ENCODE measurements around the gene TEX38.
"Not testable (repeated sequence)": the region's sequence is repeated elsewhere in the genome, so short reads cannot be mapped to it uniquely, and the experiment has no call there.

TEX38 gene

DNA sequence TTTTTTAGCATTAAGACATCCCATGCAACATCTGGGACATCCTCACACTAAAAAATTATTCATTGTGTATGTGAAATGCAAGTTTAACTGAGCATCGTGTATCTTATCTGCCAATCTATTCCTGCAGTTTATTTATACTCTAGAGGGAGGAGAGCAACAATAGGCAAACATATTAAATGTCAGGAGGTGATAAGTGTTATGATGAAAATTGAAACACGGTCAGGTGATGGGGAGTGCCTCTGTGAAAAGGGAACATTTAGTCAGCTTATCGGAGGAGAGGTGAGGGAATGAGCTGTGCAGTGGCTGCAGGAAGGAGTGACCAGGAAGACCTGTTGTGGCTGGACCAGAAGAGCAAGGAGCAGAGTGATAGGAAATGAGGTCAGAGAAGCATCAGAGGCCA, 48.0 kb downstream of the TEX38 start:
- TF ChIP-seq, protein P1, sequence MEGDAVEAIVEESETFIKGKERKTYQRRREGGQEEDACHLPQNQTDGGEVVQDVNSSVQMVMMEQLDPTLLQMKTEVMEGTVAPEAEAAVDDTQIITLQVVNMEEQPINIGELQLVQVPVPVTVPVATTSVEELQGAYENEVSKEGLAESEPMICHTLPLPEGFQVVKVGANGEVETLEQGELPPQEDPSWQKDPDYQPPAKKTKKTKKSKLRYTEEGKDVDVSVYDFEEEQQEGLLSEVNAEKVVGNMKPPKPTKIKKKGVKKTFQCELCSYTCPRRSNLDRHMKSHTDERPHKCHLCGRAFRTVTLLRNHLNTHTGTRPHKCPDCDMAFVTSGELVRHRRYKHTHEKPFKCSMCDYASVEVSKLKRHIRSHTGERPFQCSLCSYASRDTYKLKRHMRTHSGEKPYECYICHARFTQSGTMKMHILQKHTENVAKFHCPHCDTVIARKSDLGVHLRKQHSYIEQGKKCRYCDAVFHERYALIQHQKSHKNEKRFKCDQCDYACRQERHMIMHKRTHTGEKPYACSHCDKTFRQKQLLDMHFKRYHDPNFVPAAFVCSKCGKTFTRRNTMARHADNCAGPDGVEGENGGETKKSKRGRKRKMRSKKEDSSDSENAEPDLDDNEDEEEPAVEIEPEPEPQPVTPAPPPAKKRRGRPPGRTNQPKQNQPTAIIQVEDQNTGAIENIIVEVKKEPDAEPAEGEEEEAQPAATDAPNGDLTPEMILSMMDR (IDR thresholded peaks at IDR 0.05; ENCODE audit: low read depth, low read length), result no peak
- no peak for DNase-seq (ENCODE audit: extremely low read depth, low read depth)

DNA sequence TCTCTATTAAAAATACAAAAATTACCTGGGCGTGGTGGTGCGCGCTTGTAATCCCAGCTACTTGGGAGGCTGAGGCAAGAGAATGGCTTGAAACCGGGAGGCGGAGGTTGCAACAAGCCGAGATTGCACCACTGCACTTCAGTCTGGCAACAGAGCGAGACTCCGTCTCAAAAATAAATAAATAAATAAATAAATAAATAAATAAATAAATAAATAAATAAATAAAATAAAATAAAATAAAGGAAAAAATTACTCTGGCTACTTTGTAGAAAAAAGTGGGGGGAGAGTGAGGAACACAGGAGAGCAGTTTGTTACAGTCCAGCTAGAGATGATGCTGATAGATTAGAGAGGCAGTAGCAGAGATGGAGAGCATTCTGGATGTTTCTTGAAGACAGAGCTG, 48.7 kb downstream of the TEX38 start:
- not testable (repeated sequence) for DNase-seq (ENCODE audit: extremely low read depth, low read depth)

DNA sequence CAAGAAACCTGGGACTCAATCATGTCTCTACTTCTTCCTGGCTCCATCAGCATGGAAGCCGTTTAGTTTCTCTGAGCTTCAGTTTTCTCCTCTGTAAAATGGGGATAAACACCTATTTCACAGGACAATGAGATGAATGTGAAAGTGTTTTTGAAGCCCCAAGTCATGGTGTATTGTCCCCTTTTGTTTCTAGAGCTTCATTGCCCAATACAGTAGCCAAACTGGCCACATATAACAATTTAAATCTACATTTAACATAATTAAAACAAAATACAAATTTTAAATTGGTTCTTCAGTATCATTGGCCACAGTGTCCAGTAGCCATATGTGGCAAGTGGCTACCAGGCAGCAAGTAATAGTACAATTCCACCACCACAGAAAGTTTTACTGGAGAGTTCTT, 49.5 kb downstream of the TEX38 start:
- TF ChIP-seq, protein P1 (IDR thresholded peaks at IDR 0.05; ENCODE audit: low read depth, low read length), result no peak
- DNase-seq (ENCODE audit: extremely low read depth, low read depth), result no peak

DNA sequence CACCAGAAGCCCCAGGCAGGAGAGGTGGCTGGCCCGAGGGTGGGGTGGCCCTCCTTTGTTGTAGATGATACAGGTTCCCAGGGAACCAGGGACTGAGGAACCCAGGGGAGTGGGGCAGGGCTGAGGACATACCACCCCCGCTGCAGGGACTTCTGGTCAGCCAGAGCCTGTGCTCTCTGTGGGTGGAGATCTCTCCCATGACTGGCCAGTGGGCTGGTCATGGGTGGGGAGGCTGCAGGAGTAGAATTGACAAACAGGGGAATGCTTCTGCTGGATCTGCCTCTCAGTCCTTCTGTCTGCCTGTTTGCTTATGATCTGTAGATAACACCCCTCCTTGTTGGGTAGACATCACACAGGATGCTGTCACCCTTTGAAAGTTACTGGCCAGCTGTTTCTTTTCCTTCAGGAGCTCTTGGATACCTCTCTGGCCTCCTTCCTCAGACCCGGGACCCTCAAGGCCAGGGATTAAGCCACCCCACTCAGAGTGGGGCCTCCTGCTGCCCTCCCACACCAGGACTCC, 50.1 kb downstream of the TEX38 start:
- TF ChIP-seq, protein P1 (IDR thresholded peaks at IDR 0.05; ENCODE audit: low read depth, low read length), result no peak
- no peak for DNase-seq (ENCODE audit: extremely low read depth, low read depth)
